Suprapubic skin (tissue), 3 donors: ENCODE data around the gene L1CAM.

Experiments used
- EP300 ChIP-seq: sonication (generic); formaldehyde crosslinking; IDR thresholded peaks from one replicate; pipeline ENCODE4 v1.6.1; 2017; ENCODE audit warnings: antibody characterized with exemption
- TF ChIP-seq, protein P1 (sequence below), 2 donors: fragments of 200-600 bp in 1 of 2; fragments of 450-650 bp in 1 of 2; sonication (generic) in 1 of 2; IDR thresholded peaks; one replicate each; pipeline ENCODE4 v1.5.1; 2016 to 2019; ENCODE audit warnings: antibody characterized with exemption in 2 of 2, mild to moderate bottlenecking in 1 of 2, moderate library complexity in 1 of 2

DNA sequence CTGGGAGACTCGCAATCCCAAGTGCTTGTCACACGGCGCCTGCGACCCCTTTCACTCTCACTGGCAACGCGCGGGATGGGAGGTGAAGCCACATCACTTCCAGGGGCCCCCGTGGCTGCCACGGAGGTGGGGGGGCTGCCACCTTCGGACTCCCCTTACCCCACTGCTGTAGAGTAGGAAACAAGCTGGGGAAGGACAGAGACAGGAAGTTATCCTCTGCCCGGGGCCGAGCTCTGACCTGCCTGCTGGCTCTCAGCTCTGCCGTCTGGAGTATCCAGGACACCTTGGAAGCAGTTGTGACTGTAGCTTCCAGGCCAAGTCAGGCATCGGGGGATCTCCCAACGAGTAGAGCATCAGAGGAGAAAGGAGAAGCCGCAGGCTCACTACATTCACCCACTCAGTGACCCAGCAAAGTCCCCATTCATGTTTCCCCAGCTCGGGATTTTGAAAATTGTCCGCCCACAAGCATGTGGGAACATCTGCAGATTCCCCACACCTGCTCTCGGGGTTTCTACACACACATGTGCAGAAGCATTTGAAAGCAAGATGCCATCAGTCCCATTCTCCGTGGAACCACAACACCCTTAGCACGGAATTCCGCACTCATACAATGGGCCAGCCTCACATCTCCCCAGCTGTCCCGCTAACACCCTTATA is 66.5 kb downstream of the L1CAM start:
- TF ChIP-seq, protein P1, sequence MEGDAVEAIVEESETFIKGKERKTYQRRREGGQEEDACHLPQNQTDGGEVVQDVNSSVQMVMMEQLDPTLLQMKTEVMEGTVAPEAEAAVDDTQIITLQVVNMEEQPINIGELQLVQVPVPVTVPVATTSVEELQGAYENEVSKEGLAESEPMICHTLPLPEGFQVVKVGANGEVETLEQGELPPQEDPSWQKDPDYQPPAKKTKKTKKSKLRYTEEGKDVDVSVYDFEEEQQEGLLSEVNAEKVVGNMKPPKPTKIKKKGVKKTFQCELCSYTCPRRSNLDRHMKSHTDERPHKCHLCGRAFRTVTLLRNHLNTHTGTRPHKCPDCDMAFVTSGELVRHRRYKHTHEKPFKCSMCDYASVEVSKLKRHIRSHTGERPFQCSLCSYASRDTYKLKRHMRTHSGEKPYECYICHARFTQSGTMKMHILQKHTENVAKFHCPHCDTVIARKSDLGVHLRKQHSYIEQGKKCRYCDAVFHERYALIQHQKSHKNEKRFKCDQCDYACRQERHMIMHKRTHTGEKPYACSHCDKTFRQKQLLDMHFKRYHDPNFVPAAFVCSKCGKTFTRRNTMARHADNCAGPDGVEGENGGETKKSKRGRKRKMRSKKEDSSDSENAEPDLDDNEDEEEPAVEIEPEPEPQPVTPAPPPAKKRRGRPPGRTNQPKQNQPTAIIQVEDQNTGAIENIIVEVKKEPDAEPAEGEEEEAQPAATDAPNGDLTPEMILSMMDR (IDR thresholded peaks at IDR 0.05) = no peak
- TF ChIP-seq EP300 = no peak
